ENCODE results near the gene RRP15.

RRP15 gene

GRCh38 chr1:218355278-218355677 is 70.2 kb downstream of the RRP15 start:
- Histone ChIP-seq H3K4me3 (no peak overlapping the region), H3K27me3 (no peaks in the 10 kb centered on the region), H3K27ac (no peak overlapping the region), H3K4me1 (peaks cover 0 to 73% (median 31%) of the 10 kb centered on the region in 4 donors), H3K36me3 (no peaks in the 10 kb centered on the region), H3K9me3 (no peaks in the 10 kb centered on the region)
- intact Hi-C loops (cut with DNase I; ENCODE audit: low total_unique reads), result no loop called here
- DNase-seq, result no peak
- no peak for TF ChIP-seq CTCF (IDR thresholded peaks at IDR 0.05)

GRCh38 chr1:218357211-218357892 is 72.3 kb downstream of the RRP15 start:
- H3K27ac ChIP-seq, result peak overlapping the region; percentile 43 to 67
- H3K4me1 ChIP-seq, result peaks cover 0 to 75% (median 24%) of the 10 kb centered on the region in 4 donors
- intact Hi-C loops (cut with DNase I; ENCODE audit: low total_unique reads), result no loop called here
- no peak for DNase-seq
- H3K4me3 ChIP-seq, result peak overlapping the region; percentile 18 to 19
- no peak for TF ChIP-seq CTCF (IDR thresholded peaks at IDR 0.05)
- H3K36me3 ChIP-seq, result no peaks in the 10 kb centered on the region
- H3K9me3 ChIP-seq, result no peaks in the 10 kb centered on the region
- no peaks in the 10 kb centered on the region for H3K27me3 ChIP-seq

- Histone ChIP-seq H3K36me3 (no peaks in the 10 kb centered on the region), H3K4me1 (peaks cover 0 to 75% (median 23%) of the 10 kb centered on the region in 4 donors), H3K9me3 (no peaks in the 10 kb centered on the region), H3K27me3 (no peaks in the 10 kb centered on the region), H3K4me3 (peak overlapping the region; percentile 18 to 19), H3K27ac (peak overlapping the region; percentile 43 to 67)
- intact Hi-C loops (cut with DNase I; ENCODE audit: low total_unique reads), result no loop called here
- no peak for TF ChIP-seq CTCF (IDR thresholded peaks at IDR 0.05)
- no peak for DNase-seq
Observed at GRCh38 chr1:218357893-218358232, 72.8 kb downstream of the RRP15 start.

DNA sequence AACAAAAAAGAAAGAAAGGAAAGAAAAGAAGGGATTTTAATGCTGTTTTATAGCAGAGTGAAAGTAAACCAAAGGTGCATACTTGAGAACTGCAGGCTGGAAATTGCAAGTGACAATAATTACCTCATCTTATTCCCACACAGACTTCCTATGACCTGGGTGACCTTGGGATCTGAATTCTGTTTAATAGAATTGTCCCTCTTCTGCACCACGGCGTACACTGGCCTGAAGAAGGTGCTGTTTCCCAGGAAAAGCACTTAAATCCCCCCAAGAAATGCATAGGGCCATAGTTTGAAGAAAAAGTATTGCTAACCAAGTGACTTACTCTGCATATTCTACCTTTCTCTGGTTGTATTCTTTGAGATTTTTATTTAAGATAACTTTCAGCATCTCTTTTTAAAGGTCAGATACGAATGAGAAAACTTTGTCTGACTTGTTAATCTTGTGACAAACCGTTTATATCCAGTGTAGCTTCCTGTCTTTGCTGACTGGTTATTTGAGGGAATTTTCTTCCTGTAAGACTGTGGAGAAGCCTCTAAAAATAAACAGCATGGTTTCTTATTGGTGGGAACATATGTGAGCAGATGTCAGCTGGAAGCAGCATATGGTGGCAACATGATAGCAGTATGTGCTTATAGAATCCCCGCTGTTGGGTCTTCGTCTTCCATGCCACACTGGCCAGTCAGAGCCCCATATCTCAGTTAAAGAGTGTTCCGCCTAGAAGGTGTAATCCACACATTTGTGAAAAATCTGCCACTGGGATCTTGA is 76.4 kb downstream of the RRP15 start:
- no peak overlapping the region for H3K4me3 ChIP-seq
- peaks cover 0 to 99% (median 36%) of the 10 kb centered on the region in 4 donors for H3K4me1 ChIP-seq
- H3K9me3 ChIP-seq, result no peaks in the 10 kb centered on the region
- no peaks in the 10 kb centered on the region for H3K27me3 ChIP-seq
- no peak for DNase-seq
- TF ChIP-seq CTCF (IDR thresholded peaks at IDR 0.05), result peak; percentile 40 to 52
- H3K27ac ChIP-seq, result peak overlapping the region; percentile 29 to 45
- H3K36me3 ChIP-seq, result no peaks in the 10 kb centered on the region
- intact Hi-C loops (cut with DNase I; ENCODE audit: low total_unique reads), result no loop called here

DNA sequence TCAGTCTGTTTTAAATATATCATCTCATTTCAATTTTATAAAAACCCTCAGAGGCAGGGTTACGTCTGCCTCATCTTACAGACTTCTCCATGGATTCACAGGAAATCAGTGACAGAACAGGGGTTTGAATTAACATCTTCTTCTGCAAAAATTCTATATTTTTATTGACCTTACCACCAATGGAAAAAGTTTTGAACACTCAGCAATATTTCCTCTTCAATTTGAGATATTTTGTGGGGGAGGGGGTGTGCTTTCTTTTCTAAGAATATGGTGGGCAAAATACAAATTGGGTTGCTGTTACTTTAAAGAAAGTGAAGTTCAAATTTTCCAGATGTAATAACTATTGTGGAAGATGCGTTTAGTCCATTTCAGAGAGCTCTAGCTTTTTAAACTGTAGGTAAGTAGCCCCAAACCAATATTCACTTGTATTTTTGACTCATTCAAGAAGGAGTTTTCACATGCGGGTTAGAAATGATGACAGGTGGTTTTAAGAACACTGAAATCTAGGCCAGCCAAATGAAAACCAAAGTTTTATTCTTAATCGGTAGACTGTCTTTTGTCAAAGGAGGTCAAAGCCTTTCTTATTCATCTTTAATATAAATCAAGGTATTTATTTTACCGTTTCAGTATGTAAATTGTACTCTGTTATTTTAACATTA is 77.5 kb downstream of the RRP15 start:
- Histone ChIP-seq H3K27me3 (no peaks in the 10 kb centered on the region), H3K9me3 (no peaks in the 10 kb centered on the region), H3K27ac (peak overlapping the region; percentile 51 to 73), H3K4me3 (no peak overlapping the region), H3K4me1 (peaks cover 0 to 100% (median 26%) of the 10 kb centered on the region in 4 donors), H3K36me3 (no peaks in the 10 kb centered on the region)
- DNase-seq, result no peak
- intact Hi-C loops (cut with DNase I; ENCODE audit: low total_unique reads), result no loop called here
- TF ChIP-seq CTCF (IDR thresholded peaks at IDR 0.05), result no peak
